ENCODE measurements around the gene RTTN. TPM values are rescaled to one million over a fixed set of nuclear protein-coding genes. Genes with fewer than 3 reads are reported as not detected.

Gene RTTN
- total and polyA plus RNA-seq, 2 experiments from 2014 or later, result 7.2 to 31.0 TPM

DNA sequence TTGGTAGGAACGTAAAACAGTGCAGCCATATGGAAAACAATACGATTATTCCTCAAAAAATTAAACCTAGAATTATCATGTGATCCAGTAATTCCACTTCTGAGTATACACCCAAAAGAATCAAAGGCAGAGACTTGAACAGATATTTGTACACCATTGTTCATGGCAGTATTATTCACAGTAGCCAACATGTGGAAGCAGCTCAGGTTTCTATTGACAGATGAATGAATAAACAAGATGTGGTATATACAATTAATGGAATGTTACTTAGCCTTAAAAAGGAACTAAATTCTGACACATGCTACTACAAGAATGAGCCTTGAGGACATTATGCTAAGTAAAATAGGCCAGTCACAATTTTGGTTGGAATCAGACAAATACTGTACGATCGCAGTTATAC, 14.2 kb upstream of the RTTN start:
- Mint-ChIP-seq H3K27me3 (ENCODE audit: insufficient read depth, low read depth, poor library complexity) (peaks cover 4% of the 10 kb centered on the region), H3K36me3 (ENCODE audit: low read depth) (no peaks in the 10 kb centered on the region), H3K27ac (no peak overlapping the region), H3K4me1 (peaks cover 14% of the 10 kb centered on the region), H3K4me3 (no peak overlapping the region), H3K9me3 (no peaks in the 10 kb centered on the region)
- Histone ChIP-seq H3K27ac (ENCODE audit: low read depth) (no peak overlapping the region), H3K4me3 (no peak overlapping the region), H3K79me2 (replicated peaks; ENCODE audit: insufficient read depth) (no peaks in the 10 kb centered on the region), H3K4me2 (no peak overlapping the region), H2AFZ (no peak overlapping the region), H3K36me3 (ENCODE audit: insufficient read depth) (no peaks in the 10 kb centered on the region), H3K27me3 (ENCODE audit: insufficient read depth) (no peaks in the 10 kb centered on the region), H3K9me2 (ENCODE audit: insufficient read depth) (no peaks in the 10 kb centered on the region), H3K4me1 (ENCODE audit: insufficient read depth) (no peaks in the 10 kb centered on the region), H3F3A (replicated peaks; ENCODE audit: low read depth) (no peaks in the 10 kb centered on the region), H4K20me1 (replicated peaks; ENCODE audit: insufficient read depth) (no peaks in the 10 kb centered on the region; the same call in 1 of the 2 replicates)
- ATAC-seq, result no peak
- no peak for DNase-seq (ENCODE audit: low spot score)
- TF ChIP-seq, protein P1, sequence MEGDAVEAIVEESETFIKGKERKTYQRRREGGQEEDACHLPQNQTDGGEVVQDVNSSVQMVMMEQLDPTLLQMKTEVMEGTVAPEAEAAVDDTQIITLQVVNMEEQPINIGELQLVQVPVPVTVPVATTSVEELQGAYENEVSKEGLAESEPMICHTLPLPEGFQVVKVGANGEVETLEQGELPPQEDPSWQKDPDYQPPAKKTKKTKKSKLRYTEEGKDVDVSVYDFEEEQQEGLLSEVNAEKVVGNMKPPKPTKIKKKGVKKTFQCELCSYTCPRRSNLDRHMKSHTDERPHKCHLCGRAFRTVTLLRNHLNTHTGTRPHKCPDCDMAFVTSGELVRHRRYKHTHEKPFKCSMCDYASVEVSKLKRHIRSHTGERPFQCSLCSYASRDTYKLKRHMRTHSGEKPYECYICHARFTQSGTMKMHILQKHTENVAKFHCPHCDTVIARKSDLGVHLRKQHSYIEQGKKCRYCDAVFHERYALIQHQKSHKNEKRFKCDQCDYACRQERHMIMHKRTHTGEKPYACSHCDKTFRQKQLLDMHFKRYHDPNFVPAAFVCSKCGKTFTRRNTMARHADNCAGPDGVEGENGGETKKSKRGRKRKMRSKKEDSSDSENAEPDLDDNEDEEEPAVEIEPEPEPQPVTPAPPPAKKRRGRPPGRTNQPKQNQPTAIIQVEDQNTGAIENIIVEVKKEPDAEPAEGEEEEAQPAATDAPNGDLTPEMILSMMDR (conservative IDR thresholded peaks at IDR 0.05; ENCODE audit: low read depth in 2 of 2), result no peak
- TF ChIP-seq EZH2phosphoT487 (IDR thresholded peaks at IDR 0.05; ENCODE audit: unreplicated experiment) (no peak), CREB1 (CRISPR knock-in tag; IDR thresholded peaks at IDR 0.05; ENCODE audit: low read depth) (no peak), POLR2AphosphoS5 (IDR thresholded peaks at IDR 0.05; ENCODE audit: low read depth) (no peak), EZH2 (IDR thresholded peaks at IDR 0.05; ENCODE audit: low read depth, unreplicated experiment) (no peak), ZNF114 (CRISPR knock-in tag; IDR thresholded peaks at IDR 0.05) (no peak), STAT1 (IDR thresholded peaks at IDR 0.05; ENCODE audit: unreplicated experiment) (no peak), ZNF331 (CRISPR knock-in tag; IDR thresholded peaks at IDR 0.05; ENCODE audit: low read depth) (no peak)
- TF ChIP-seq, protein P2, sequence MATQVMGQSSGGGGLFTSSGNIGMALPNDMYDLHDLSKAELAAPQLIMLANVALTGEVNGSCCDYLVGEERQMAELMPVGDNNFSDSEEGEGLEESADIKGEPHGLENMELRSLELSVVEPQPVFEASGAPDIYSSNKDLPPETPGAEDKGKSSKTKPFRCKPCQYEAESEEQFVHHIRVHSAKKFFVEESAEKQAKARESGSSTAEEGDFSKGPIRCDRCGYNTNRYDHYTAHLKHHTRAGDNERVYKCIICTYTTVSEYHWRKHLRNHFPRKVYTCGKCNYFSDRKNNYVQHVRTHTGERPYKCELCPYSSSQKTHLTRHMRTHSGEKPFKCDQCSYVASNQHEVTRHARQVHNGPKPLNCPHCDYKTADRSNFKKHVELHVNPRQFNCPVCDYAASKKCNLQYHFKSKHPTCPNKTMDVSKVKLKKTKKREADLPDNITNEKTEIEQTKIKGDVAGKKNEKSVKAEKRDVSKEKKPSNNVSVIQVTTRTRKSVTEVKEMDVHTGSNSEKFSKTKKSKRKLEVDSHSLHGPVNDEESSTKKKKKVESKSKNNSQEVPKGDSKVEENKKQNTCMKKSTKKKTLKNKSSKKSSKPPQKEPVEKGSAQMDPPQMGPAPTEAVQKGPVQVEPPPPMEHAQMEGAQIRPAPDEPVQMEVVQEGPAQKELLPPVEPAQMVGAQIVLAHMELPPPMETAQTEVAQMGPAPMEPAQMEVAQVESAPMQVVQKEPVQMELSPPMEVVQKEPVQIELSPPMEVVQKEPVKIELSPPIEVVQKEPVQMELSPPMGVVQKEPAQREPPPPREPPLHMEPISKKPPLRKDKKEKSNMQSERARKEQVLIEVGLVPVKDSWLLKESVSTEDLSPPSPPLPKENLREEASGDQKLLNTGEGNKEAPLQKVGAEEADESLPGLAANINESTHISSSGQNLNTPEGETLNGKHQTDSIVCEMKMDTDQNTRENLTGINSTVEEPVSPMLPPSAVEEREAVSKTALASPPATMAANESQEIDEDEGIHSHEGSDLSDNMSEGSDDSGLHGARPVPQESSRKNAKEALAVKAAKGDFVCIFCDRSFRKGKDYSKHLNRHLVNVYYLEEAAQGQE (IDR thresholded peaks at IDR 0.05; ENCODE audit: unreplicated experiment), result no peak
- TF ChIP-seq, protein P3, sequence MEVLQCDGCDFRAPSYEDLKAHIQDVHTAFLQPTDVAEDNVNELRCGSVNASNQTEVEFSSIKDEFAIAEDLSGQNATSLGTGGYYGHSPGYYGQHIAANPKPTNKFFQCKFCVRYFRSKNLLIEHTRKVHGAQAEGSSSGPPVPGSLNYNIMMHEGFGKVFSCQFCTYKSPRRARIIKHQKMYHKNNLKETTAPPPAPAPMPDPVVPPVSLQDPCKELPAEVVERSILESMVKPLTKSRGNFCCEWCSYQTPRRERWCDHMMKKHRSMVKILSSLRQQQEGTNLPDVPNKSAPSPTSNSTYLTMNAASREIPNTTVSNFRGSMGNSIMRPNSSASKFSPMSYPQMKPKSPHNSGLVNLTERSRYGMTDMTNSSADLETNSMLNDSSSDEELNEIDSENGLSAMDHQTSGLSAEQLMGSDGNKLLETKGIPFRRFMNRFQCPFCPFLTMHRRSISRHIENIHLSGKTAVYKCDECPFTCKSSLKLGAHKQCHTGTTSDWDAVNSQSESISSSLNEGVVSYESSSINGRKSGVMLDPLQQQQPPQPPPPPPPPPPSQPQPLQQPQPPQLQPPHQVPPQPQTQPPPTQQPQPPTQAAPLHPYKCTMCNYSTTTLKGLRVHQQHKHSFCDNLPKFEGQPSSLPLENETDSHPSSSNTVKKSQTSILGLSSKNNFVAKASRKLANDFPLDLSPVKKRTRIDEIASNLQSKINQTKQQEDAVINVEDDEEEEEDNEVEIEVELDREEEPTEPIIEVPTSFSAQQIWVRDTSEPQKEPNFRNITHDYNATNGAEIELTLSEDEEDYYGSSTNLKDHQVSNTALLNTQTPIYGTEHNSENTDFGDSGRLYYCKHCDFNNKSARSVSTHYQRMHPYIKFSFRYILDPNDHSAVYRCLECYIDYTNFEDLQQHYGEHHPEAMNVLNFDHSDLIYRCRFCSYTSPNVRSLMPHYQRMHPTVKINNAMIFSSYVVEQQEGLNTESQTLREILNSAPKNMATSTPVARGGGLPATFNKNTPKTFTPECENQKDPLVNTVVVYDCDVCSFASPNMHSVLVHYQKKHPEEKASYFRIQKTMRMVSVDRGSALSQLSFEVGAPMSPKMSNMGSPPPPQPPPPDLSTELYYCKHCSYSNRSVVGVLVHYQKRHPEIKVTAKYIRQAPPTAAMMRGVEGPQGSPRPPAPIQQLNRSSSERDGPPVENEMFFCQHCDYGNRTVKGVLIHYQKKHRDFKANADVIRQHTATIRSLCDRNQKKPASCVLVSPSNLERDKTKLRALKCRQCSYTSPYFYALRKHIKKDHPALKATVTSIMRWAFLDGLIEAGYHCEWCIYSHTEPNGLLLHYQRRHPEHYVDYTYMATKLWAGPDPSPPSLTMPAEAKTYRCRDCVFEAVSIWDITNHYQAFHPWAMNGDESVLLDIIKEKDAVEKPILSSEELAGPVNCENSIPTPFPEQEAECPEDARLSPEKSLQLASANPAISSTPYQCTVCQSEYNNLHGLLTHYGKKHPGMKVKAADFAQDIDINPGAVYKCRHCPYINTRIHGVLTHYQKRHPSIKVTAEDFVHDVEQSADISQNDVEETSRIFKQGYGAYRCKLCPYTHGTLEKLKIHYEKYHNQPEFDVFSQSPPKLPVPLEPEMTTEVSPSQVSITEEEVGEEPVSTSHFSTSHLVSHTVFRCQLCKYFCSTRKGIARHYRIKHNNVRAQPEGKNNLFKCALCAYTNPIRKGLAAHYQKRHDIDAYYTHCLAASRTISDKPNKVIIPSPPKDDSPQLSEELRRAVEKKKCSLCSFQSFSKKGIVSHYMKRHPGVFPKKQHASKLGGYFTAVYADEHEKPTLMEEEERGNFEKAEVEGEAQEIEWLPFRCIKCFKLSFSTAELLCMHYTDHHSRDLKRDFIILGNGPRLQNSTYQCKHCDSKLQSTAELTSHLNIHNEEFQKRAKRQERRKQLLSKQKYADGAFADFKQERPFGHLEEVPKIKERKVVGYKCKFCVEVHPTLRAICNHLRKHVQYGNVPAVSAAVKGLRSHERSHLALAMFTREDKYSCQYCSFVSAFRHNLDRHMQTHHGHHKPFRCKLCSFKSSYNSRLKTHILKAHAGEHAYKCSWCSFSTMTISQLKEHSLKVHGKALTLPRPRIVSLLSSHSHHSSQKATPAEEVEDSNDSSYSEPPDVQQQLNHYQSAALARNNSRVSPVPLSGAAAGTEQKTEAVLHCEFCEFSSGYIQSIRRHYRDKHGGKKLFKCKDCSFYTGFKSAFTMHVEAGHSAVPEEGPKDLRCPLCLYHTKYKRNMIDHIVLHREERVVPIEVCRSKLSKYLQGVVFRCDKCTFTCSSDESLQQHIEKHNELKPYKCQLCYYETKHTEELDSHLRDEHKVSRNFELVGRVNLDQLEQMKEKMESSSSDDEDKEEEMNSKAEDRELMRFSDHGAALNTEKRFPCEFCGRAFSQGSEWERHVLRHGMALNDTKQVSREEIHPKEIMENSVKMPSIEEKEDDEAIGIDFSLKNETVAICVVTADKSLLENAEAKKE (CRISPR knock-in tag; IDR thresholded peaks at IDR 0.05), result no peak
- TF ChIP-seq, protein P4, sequence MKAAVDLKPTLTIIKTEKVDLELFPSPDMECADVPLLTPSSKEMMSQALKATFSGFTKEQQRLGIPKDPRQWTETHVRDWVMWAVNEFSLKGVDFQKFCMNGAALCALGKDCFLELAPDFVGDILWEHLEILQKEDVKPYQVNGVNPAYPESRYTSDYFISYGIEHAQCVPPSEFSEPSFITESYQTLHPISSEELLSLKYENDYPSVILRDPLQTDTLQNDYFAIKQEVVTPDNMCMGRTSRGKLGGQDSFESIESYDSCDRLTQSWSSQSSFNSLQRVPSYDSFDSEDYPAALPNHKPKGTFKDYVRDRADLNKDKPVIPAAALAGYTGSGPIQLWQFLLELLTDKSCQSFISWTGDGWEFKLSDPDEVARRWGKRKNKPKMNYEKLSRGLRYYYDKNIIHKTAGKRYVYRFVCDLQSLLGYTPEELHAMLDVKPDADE (IDR thresholded peaks at IDR 0.05), result no peak

Data from GM23338 (cell line).